NOMO-1 (cell line): Measurements from ENCODE around the gene MT1A.

Experiments used
- DNase-seq, 2 experiments: peaks; one replicate each; lab custom pipeline; 2025; ENCODE audit not compliant: unreplicated experiment in 2 of 2; lab: John Stamatoyannopoulos, UW

Gene MT1A

GRCh38 chr16:56637814-56638750 is at the start of gene MT1A:
TSS of gene MT1A (plus strand) at chr16:56638666. CDS start at chr16:56638739, 73 bp downstream.
- peak; percentile 11 to 12 for DNase-seq

GRCh38 chr16:56588781-56589140 is 49.7 kb upstream of the MT1A start:
- DNase-seq: no peak

GRCh38 chr16:56589141-56590039 is 49.1 kb upstream of the MT1A start, which contains the start of gene MT3:
TSS of gene MT3 (plus strand) at chr16:56589528. CDS start at chr16:56589591, 63 bp downstream.
- DNase-seq: peak; percentile 27 to 33

GRCh38 chr16:56591377-56592060 is 46.9 kb upstream of the MT1A start:
- DNase-seq: peak; percentile 68 to 81

- DNase-seq: no peak
Measured at GRCh38 chr16:56593573-56594291, 44.7 kb upstream of the MT1A start.

- no peak for DNase-seq
Measured at GRCh38 chr16:56594292-56594619, 44.2 kb upstream of the MT1A start.

GRCh38 chr16:56600398-56600999 is 38.0 kb upstream of the MT1A start:
- peak; percentile 42 to 60 for DNase-seq

GRCh38 chr16:56601325-56601724 is 37.1 kb upstream of the MT1A start:
- DNase-seq: no peak

- DNase-seq: peak in 1 of 2 experiments; percentile 20
Measured at GRCh38 chr16:56603589-56603988, 34.9 kb upstream of the MT1A start.

- no peak for DNase-seq
Measured at GRCh38 chr16:56604966-56605365, 33.5 kb upstream of the MT1A start.

- DNase-seq: no peak
Measured at GRCh38 chr16:56605475-56605874, 33.0 kb upstream of the MT1A start.

- no peak for DNase-seq
Measured at GRCh38 chr16:56606071-56606475, 32.4 kb upstream of the MT1A start.

GRCh38 chr16:56606476-56607108 is 31.9 kb upstream of the MT1A start:
- DNase-seq: no peak

GRCh38 chr16:56607109-56607618 is 31.3 kb upstream of the MT1A start:
- DNase-seq: no peak

GRCh38 chr16:56607675-56608042 is 30.8 kb upstream of the MT1A start:
- DNase-seq: no peak

- DNase-seq: peak; percentile 98 to 100
Measured at GRCh38 chr16:56608043-56608875, 30.2 kb upstream of the MT1A start, which contains the start of gene MT2A. TSS of gene MT2A (plus strand) at chr16:56608584. CDS start at chr16:56608656, 72 bp downstream.

- no peak for DNase-seq
Measured at GRCh38 chr16:56608876-56609462, 29.5 kb upstream of the MT1A start.

- DNase-seq: peak; percentile 76 to 98
Measured at GRCh38 chr16:56609463-56609921, 29.0 kb upstream of the MT1A start.
